Measurements from ENCODE around the gene NDUFS7.

NDUFS7 gene

DNA sequence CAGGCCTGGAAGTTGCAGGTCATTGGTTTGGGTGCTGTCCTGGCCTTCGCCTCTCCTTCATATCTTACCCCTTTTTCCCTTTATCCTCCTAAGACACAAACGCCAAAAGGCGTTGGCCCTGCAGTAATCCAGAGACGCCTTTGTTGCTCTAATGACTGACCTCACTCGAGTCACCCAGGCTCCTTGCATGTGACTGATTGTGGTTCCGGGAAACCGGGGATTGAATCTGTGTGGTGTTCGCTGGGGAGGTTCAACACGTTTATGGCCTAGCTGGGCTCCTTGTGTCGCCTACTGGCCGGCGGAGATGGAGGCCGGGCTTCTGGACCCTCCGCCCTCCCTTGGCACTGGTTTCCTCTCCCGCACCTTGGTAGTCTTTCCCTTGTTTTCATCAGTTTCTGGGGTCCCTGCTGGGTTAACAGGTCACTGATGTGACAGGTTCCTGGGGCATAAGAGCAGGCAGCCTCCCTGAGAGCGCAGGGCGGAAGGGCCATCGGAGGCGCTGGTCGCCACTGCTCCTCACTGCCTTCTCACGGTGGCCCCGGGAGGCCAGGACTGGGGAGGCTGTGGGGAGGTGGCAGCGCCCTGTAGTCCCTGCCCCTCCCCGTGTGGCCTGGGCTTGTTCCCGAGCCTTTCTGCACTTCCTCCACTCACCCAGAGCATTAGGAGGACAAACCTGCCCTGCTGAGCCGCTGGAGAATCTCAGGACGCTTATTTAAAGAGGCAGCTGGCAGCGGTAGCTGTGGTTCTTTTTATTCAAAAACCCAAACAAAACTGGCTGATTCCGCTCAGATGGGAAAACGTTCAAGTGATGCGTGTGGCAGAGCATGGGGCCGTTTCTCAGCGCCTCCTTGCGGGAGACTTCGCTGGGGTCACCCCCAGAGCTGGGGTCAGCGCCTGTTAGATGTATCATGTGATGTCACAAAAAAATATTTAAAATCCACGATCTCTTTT, 18.1 kb upstream of the NDUFS7 start:
- no peak for DNase-seq (ENCODE audit: low spot score)

DNA sequence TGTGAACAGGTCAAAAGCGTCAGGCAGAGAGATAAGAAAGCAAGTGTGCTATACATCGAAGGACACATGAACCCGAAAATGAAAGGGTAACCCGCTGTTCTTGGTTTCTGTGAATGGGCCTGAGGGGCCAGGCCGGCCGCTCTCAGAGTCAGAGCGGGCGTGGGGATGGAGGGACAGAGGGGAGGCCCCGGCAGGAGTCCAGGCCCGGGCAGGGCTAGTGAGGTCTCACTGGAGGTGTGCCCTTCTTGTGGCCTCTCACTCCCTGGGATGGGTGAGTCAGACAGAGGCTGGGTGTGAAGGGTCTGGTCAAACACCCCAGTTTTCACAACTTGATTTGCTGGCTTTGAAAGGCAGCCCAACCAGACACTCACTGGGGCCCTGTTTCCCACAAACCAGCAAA, 17.4 kb upstream of the NDUFS7 start:
- no peak for DNase-seq (ENCODE audit: low spot score)

DNA sequence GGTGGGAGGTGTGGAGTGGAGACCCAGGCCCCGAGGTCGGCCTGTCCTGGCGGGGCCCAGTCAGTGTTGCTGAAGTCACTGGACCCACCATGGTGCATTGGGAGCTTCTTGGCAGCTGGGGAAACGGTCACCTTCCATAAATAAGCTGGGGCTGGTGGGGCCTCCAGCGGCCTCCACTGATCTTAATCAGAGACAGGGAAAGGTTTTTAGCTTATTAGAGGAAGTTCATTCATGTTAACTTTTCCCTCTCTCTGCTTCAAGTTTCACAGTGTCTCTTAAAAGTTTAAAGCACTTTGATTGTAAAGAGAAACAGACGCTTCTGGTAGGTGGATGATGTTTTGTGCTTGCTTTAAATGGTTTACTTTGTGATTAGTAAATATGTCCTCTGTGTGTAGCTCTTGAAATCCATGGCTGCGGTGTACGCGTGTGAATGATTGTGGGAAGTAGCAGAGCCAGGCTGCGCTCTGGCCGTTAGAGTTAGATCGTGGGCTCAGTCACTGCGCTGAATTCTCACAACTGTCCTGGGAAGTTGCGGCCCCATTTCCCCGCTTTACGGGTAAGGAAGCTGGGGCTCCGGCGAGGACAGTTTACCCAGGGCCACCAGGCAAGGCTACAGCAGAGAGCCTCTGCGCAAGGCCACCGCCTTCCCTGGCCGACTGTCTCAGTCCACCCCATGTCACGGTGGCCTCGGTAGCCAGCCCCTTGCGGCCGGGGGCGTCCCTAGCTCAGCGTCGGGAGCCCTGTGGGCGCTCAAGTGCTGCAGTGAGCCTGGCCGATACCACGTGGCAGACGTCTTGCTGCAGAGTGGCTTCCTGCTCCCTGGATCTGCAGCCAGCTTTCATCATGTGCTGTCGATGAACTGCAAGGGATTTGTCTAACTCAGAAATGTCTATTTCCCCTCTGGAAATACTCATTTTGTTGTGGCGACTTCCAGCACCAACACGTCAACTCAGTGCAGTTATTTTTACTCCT, 16.5 kb upstream of the NDUFS7 start:
- no peak for DNase-seq (ENCODE audit: low spot score)

GRCh38 chr19:1369214-1369805, 14.4 kb upstream of the NDUFS7 start:
- no peak for DNase-seq (ENCODE audit: low spot score)

DNA sequence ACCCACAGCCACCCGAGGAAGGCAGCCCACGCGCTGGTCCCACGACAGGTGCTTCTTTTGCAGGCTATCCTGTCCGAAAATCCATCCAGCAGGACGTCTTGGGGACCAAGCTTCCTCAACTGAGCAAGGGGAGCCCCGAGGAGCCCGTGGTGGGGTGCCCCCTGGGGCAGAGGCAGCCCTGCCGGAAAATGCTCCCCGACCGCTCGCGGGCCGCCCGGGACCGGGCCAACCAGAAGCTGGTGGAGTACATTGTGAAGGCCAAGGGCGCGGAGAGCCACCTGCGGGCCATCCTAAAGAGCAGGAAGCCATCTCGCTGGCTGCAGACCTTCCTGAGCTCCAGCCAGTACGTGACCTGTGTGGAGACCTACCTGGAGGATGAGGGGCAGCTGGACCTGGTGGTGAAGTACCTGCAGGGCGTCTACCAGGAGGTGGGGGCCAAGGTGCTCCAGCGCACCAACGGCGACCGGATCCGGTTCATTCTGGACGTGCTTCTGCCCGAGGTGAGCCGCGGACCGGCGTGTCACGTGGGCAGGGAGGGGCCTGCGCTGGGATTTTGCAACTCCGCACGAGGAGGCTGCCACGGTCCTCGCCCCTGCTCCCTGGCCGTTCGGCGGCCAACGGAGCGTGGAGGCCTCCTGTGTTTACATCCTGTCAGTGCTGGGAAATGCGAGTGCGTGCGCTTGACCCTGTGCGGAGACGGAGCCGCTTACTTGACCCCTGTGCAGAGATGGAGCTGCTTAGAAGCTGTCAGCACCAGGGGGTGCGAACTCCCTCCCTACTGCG, 12.9 kb upstream of the NDUFS7 start:
- no peak for DNase-seq (ENCODE audit: low spot score)

- no peak for DNase-seq (ENCODE audit: low spot score)
These were observed 10.6 kb upstream of the NDUFS7 start for GRCh38 chr19:1373042-1373533.

- DNase-seq (ENCODE audit: low spot score): no peak
These were observed 10.0 kb upstream of the NDUFS7 start for GRCh38 chr19:1373534-1374249.

DNA sequence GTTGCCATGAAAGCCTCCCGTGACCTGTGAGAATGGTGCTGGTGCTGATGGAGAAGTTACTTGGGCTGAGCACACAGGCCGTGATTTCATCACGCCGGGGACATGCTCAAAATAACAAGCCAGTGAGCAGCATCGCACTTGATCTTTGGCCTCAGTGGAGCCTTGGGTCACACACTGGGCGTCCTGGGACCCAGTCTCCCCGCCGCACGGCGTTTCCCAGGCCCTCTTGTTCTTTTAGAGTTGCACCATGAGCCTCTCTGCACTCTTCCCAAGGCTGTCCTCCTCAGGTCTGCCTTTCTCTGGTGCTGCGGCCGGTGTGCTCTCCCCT, 9.5 kb upstream of the NDUFS7 start:
- no peak for DNase-seq (ENCODE audit: low spot score)

GRCh38 chr19:1376415-1376805, 7.3 kb upstream of the NDUFS7 start:
- DNase-seq (ENCODE audit: low spot score): no peak

DNA sequence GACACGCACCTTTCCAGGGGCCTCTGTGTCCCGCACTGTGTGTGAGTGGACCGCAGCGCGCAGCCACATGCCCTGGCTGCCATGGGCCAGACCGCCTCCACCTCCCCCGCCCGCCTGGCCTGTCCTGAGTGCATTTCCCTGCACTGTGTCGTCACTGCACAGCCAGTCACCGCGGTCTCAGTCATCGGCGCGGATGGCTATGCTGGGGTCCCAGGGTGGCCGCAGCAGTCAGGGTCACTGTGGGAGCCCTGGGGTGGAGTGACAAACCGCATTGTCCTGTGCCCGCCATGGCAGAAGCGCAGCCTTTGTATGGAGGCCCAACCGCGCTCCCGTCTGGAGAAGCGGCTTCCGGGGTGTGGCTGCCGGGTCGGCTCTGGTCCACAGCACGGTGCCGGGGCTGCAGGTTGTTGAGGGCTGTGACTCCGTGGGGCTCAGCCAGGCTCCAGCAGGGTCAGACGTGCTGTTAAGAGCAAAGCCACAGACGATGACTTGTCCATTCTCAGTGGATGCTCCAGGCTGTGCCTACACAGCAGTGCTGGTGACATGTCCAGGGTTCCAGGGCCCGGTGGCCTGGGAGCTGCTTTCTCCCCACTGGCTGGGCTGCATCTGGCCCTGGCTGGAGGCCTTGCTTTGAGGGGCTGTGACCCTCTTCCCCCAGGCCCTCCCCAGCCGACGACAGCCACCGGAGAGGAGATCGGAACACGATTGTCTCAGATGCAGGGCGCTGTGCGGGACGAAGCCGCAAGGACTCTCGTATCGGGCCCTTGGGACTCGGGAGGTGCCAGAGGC, 6.3 kb upstream of the NDUFS7 start:
- DNase-seq (ENCODE audit: low spot score): no peak

- DNase-seq (ENCODE audit: low spot score): no peak
These were observed 5.5 kb upstream of the NDUFS7 start for GRCh38 chr19:1377965-1378785.

GRCh38 chr19:1379126-1379905, 4.4 kb upstream of the NDUFS7 start:
- no peak for DNase-seq (ENCODE audit: low spot score)

GRCh38 chr19:1379961-1380489, 3.7 kb upstream of the NDUFS7 start:
- no peak for DNase-seq (ENCODE audit: low spot score)

- DNase-seq (ENCODE audit: low spot score): no peak
These were observed 1.5 kb upstream of the NDUFS7 start for GRCh38 chr19:1382250-1382649.

DNA sequence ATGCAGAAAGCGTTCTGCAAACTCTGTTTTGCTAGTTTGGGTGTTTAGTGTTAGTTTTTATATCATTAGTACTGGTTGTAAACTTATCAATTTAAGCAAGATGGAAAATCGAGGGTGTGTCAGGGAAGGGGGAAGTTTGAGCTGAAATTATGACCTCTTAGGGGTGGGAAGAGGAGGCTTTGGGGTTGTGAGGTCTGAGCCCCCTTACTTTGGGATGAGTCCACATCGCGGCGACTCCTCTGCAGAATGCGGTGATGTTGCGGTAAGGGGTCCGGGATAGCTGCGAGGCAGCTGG, 743 bp upstream of the NDUFS7 start:
- no peak for DNase-seq (ENCODE audit: low spot score)

DNA sequence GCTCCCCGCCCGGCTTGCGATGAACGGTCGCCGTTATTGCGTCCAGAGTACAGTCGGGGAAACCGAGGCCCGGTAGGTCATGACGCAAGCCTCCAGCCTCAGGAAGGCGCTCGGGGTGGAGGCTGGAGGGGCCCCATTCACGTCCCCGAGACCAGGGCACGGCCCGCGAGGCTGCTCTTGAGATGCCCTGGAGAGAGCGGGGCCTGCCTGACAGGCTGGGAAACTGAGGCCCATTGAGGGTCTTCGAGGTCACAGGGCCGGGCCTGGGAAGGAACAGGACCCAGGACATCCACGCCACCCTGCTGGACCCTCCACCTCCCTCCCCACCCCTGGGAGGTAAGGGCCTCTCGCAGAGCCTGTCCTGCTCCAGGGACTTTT, 367 bp downstream of the NDUFS7 start:
- DNase-seq (ENCODE audit: low spot score): no peak

GRCh38 chr19:1384478-1385110, 887 bp downstream of the NDUFS7 start:
- DNase-seq (ENCODE audit: low spot score): no peak

DNA sequence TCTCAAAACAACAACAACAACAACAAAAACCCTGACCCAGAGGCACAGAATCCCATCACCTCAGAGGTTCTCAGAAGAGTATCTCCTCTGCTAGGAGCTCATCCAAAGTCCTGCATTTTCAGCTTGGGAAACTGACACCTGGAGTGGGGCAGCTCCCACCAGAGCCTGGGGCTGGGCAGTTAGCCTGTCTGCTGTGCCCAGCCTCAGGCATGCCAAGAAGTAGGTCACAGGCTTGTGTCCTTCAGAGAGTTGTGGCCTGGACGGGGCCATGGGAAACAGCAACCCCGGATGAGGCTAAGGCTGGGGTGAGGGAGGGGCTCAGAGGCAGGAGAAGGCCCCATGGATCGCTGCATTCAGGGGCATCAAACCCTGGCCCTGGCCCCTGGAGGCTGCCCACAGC, 2.1 kb downstream of the NDUFS7 start:
- DNase-seq (ENCODE audit: low spot score): no peak

Data from RKO (cell line).